ENCODE measurements around the gene UBL3. TPM values are rescaled to one million over a fixed set of nuclear protein-coding genes. Genes with fewer than 3 reads are reported as not detected.

UBL3 gene
- polyA plus RNA-seq, 1 experiment, result 24.7 TPM

DNA sequence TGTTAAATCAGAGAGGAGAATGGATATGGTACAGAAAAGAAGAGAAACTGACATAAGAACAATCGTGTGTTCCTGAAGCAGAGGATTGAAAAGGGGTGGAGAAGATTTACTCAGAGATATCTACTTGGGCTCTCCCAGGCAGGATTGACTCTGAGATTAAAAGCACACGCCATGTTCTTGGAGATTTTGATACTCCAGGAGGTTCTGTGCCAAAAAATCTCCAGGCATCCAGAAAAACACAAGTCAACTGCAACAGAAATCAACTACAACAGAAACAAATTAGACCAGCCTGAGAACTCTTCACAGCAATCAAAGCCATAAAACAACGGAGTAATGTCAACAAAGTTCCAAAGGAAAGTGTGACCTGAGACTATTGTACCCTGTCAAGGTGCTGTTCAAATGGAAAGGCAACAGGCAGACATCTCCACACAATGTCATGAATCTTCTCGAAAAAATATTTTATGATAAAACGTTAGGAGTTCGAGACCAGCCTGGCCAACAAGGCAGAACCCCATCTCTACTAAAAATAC lies 104.2 kb downstream of the UBL3 start:
- ChIA-PET POLR2A (no interaction called here), CTCF (no interaction called here)

GRCh38 chr13:29745704-29746103 lies 104.7 kb downstream of the UBL3 start:
- H3K27me3 ChIP-seq (ENCODE audit: control insufficient read depth, insufficient read depth, low read length), result peaks cover 3% of the 10 kb centered on the region
- ChIA-PET POLR2A (no interaction called here), CTCF (no interaction called here)
- no peak overlapping the region for H3K4me3 ChIP-seq (ENCODE audit: low read depth, low read length)
- no peaks in the 10 kb centered on the region for H3K9me3 ChIP-seq (ENCODE audit: control insufficient read depth, insufficient read depth, low read length)
- no peak for DNase-seq (ENCODE audit: low read depth, low spot score)
- H3K27ac ChIP-seq (ENCODE audit: low read depth, low read length), result no peak overlapping the region
- TF ChIP-seq, protein P1, sequence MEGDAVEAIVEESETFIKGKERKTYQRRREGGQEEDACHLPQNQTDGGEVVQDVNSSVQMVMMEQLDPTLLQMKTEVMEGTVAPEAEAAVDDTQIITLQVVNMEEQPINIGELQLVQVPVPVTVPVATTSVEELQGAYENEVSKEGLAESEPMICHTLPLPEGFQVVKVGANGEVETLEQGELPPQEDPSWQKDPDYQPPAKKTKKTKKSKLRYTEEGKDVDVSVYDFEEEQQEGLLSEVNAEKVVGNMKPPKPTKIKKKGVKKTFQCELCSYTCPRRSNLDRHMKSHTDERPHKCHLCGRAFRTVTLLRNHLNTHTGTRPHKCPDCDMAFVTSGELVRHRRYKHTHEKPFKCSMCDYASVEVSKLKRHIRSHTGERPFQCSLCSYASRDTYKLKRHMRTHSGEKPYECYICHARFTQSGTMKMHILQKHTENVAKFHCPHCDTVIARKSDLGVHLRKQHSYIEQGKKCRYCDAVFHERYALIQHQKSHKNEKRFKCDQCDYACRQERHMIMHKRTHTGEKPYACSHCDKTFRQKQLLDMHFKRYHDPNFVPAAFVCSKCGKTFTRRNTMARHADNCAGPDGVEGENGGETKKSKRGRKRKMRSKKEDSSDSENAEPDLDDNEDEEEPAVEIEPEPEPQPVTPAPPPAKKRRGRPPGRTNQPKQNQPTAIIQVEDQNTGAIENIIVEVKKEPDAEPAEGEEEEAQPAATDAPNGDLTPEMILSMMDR (IDR thresholded peaks at IDR 0.05; ENCODE audit: low read depth, low read length), result no peak

More for the DNA sequence above, 104.2 kb downstream of the UBL3 start:
- TF ChIP-seq, protein P1 (IDR thresholded peaks at IDR 0.05; ENCODE audit: low read depth, low read length), result no peak
- Histone ChIP-seq H3K4me3 (ENCODE audit: low read depth, low read length) (no peak overlapping the region), H3K9me3 (ENCODE audit: control insufficient read depth, insufficient read depth, low read length) (no peaks in the 10 kb centered on the region), H3K27me3 (ENCODE audit: control insufficient read depth, insufficient read depth, low read length) (peaks cover 3% of the 10 kb centered on the region), H3K27ac (ENCODE audit: low read depth, low read length) (no peak overlapping the region)
- no peak for DNase-seq (ENCODE audit: low read depth, low spot score)

DNA sequence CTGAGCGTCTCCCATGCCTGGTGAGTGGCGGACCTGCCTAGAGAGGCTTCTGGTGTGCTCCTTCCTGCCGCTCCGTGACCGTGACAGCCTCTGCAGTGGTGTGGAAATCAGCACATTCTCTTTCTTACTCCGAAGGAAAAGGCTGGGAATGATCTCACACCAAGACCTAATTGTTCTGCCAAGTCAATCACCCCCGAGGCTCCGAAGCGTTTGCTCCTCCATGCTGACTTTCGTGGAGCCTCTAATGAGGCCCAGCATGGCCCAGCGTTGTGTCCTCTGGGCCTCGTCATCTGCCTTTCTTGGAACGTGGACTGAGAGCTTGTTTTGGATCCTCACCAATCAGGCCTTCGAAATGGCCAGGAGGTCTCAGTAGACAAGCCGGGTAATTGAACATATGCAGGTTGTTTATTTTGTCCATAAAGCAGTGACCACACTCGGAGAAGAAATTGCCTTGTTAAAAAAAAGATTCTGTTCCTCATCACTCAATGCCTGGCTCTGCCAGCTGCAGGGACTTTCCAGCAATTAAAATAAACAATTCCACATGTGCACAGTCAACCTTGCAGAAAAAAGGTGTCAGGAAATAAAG lies 107.1 kb downstream of the UBL3 start:
- DNase-seq (ENCODE audit: low read depth, low spot score), result peak; percentile 43
- no peaks in the 10 kb centered on the region for H3K9me3 ChIP-seq (ENCODE audit: control insufficient read depth, insufficient read depth, low read length)
- TF ChIP-seq, protein P1 (IDR thresholded peaks at IDR 0.05; ENCODE audit: low read depth, low read length), result no peak
- H3K4me3 ChIP-seq (ENCODE audit: low read depth, low read length), result no peak overlapping the region
- H3K27me3 ChIP-seq (ENCODE audit: control insufficient read depth, insufficient read depth, low read length), result peaks cover 5% of the 10 kb centered on the region
- POLR2A ChIA-PET, result no interaction called here
- CTCF ChIA-PET, result interaction anchor here (1.8 kb wide), 1 partner anchor 36 kb away, joined by 5 read pairs; no protein-coding TSS in a partner anchor
- H3K27ac ChIP-seq (ENCODE audit: low read depth, low read length), result peak overlapping the region; percentile 43

- TF ChIP-seq, protein P1 (IDR thresholded peaks at IDR 0.05; ENCODE audit: low read depth, low read length), result no peak
- DNase-seq (ENCODE audit: low read depth, low spot score), result no peak
- Histone ChIP-seq H3K27me3 (ENCODE audit: control insufficient read depth, insufficient read depth, low read length) (peaks cover 5% of the 10 kb centered on the region), H3K9me3 (ENCODE audit: control insufficient read depth, insufficient read depth, low read length) (no peaks in the 10 kb centered on the region), H3K4me3 (ENCODE audit: low read depth, low read length) (no peak overlapping the region), H3K27ac (ENCODE audit: low read depth, low read length) (no peak overlapping the region)
- POLR2A ChIA-PET, result no interaction called here
- CTCF ChIA-PET, result interaction anchor here (1.0 kb wide), 1 partner anchor 269 kb away, joined by 3 read pairs; no protein-coding TSS in a partner anchor
Observed at GRCh38 chr13:29740961-29741360, 109.5 kb downstream of the UBL3 start.

DNA sequence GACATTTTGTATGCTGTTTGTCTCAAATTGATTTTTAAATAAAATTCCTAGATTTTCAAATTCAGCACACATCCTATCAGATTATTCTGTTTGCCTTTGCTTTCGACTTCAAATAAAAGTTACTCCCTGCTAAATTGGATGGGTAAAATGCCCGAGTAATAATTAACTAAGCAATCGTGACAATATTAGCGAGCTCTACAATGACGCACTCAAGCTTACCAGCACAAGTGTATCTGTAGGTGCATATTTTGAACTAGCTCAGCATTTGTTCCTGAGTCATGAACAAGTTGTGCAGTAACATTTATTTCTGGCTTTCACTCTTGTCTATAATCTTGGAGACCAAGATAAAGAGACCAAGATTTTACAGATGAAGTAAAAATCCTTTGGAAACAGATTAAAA lies 113.4 kb downstream of the UBL3 start:
- TF ChIP-seq, protein P1 (IDR thresholded peaks at IDR 0.05; ENCODE audit: low read depth, low read length), result no peak
- CTCF ChIA-PET, result interaction anchor here (2.4 kb wide), 1 partner anchor 229 kb away, joined by 11 read pairs; no protein-coding TSS in a partner anchor

More for the DNA sequence above, 113.4 kb downstream of the UBL3 start:
- Histone ChIP-seq H3K27me3 (ENCODE audit: control insufficient read depth, insufficient read depth, low read length) (peaks cover 14% of the 10 kb centered on the region), H3K27ac (ENCODE audit: low read depth, low read length) (no peak overlapping the region), H3K9me3 (ENCODE audit: control insufficient read depth, insufficient read depth, low read length) (no peaks in the 10 kb centered on the region), H3K4me3 (ENCODE audit: low read depth, low read length) (no peak overlapping the region)
- no peak for DNase-seq (ENCODE audit: low read depth, low spot score)
- POLR2A ChIA-PET, result no interaction called here
